H1 (cell line): ENCODE measurements around the gene PXN. TPM values are rescaled to one million over a fixed set of nuclear protein-coding genes. Genes with fewer than 3 reads are reported as not detected.

ENCODE experiments used
- CTCF ChIA-PET: fragments of 300-600 bp; sonication (Branson Sonifier 250); formaldehyde crosslinking; loops from one replicate; lab custom pipeline; 2021; ENCODE audit not compliant: partially characterized antibody; lab: Charles Lee
- POLR2A ChIA-PET: fragments of 300-600 bp; sonication (Branson Sonifier 250); formaldehyde crosslinking; loops from one replicate; lab custom pipeline; 2021; ENCODE audit warnings: inconsistent platforms; ENCODE audit not compliant: partially characterized antibody; lab: Charles Lee
- DNase-seq, 2 experiments: peaks; one replicate each; pipeline versions ENCODE4 v3.0.0 to v3.0.0-alpha.2; 2010 to 2022; ENCODE audit warnings: low spot score in 2 of 2, low read depth in 1 of 2, mixed read lengths in 1 of 2
- FAIRE-seq: peaks from 2 replicates; lab custom pipeline; 2011; peaks lifted over from hg19 to GRCh38; lab: Jason Lieb, UNC
- H2AFZ ChIP-seq: 2 replicates; pipeline ENCODE4 v1.8.1; 2012; ENCODE audit warnings: low read length, inconsistent platforms
- H2AK5ac ChIP-seq: 2 replicates; pipeline ENCODE4 v1.6.1; 2013; ENCODE audit warnings: low read depth, low read length
- H2BK120ac ChIP-seq: replicated peaks from 2 replicates; pipeline ENCODE3; 2013; ENCODE audit warnings: low read depth, low read length, inconsistent platforms
- H2BK12ac ChIP-seq: 2 replicates; pipeline ENCODE4 v1.6.1; 2013; ENCODE audit warnings: low read depth, low read length
- H2BK15ac ChIP-seq: 2 replicates; pipeline ENCODE4 v1.6.1; 2013; ENCODE audit warnings: low read length
- H2BK20ac ChIP-seq: 2 replicates; pipeline ENCODE4 v1.6.1; 2013; ENCODE audit warnings: low read length
- H2BK5ac ChIP-seq: 2 replicates; pipeline ENCODE4 v1.6.1; 2013; ENCODE audit warnings: low read depth, low read length
- H3K14ac ChIP-seq: 2 replicates; pipeline ENCODE4 v1.6.1; 2013; ENCODE audit warnings: inconsistent platforms; ENCODE audit not compliant: insufficient read length
- H3K18ac ChIP-seq: 2 replicates; pipeline ENCODE4 v1.6.1; 2013; ENCODE audit warnings: low read length; ENCODE audit errors: extremely low read depth
- H3K23ac ChIP-seq: 2 replicates; pipeline ENCODE4 v1.6.1; 2013; ENCODE audit warnings: inconsistent platforms; ENCODE audit not compliant: insufficient read length
- H3K23me2 ChIP-seq: 2 replicates; pipeline ENCODE4 v1.6.1; 2013; ENCODE audit warnings: low read depth, low read length
- H3K27ac ChIP-seq: 2 replicates; pipeline ENCODE4 v1.6.1; 2011; ENCODE audit warnings: low read depth, low read length, inconsistent platforms
- H3K27me3 ChIP-seq, 4 experiments: replicated peaks in 1 of 4; 1 replicate in 1 of 4; 2 replicates in 3 of 4; pipeline versions ENCODE4 v1.6.1 to v1.8.1; 2011 to 2013; ENCODE audit warnings: low read length in 3 of 4, mild to moderate bottlenecking in 3 of 4, inconsistent platforms in 2 of 4, mixed read lengths in 2 of 4, moderate library complexity in 1 of 4; ENCODE audit not compliant: control insufficient read depth in 3 of 4, insufficient read depth in 3 of 4; ENCODE audit errors: extremely low read depth in 1 of 4
- H3K36me3 ChIP-seq, 4 experiments: 2 replicates each; pipeline versions ENCODE4 v1.6.1 to v1.8.1; 2011 to 2013; ENCODE audit warnings: mild to moderate bottlenecking in 4 of 4, low read length in 3 of 4, moderate library complexity in 2 of 4, control low read depth in 1 of 4, inconsistent platforms in 1 of 4; ENCODE audit not compliant: insufficient read depth in 4 of 4, control insufficient read depth in 2 of 4
- H3K4ac ChIP-seq: replicated peaks from 2 replicates; pipeline ENCODE3; 2013; ENCODE audit warnings: low read length, low read depth, mixed read lengths, inconsistent platforms; ENCODE audit not compliant: insufficient read length
- H3K4me1 ChIP-seq, 4 experiments: replicated peaks in 1 of 4; 1 replicate in 1 of 4; 2 replicates in 3 of 4; pipeline versions ENCODE4 v1.6.1 to v1.8.1; 2011 to 2013; ENCODE audit warnings: low read length in 3 of 4, inconsistent platforms in 2 of 4, mixed read lengths in 1 of 4; ENCODE audit not compliant: insufficient read depth in 4 of 4, control insufficient read depth in 3 of 4
- H3K4me2 ChIP-seq, 2 experiments: 2 replicates each; pipeline versions ENCODE4 v1.6.1 to v1.8.1; 2011 to 2013; ENCODE audit warnings: low read depth in 2 of 2, low read length in 2 of 2, control low read depth in 1 of 2, inconsistent platforms in 1 of 2, mild to moderate bottlenecking in 1 of 2; ENCODE audit not compliant: insufficient read depth in 1 of 2
- H3K4me3 ChIP-seq, 4 experiments: fragments of 200-600, 300-600 bp in 1 of 4; sonication (generic), shearing (Covaris generic), sonication (Bioruptor Twin) in 1 of 4; 2 replicates each; pipeline versions ENCODE4 v1.5.1 to v1.8.1; 2011 to 2016; ENCODE audit warnings: low read length in 4 of 4, low read depth in 3 of 4, control low read depth in 2 of 4, inconsistent platforms in 2 of 4, mild to moderate bottlenecking in 2 of 4, mixed read lengths in 1 of 4, moderate library complexity in 1 of 4; ENCODE audit not compliant: insufficient read depth in 2 of 4; ENCODE audit errors: extremely low read depth in 1 of 4
- H3K56ac ChIP-seq: replicated peaks from 2 replicates; pipeline ENCODE3; 2013; ENCODE audit warnings: low read depth, mild to moderate bottlenecking, mixed read lengths, low read length, inconsistent platforms; ENCODE audit not compliant: insufficient read length
- H3K79me1 ChIP-seq: 2 replicates; pipeline ENCODE4 v1.6.1; 2013; ENCODE audit warnings: low read depth, low read length, control low read depth
- H3K79me2 ChIP-seq, 2 experiments: 2 replicates each; pipeline versions ENCODE4 v1.6.1 to v1.8.1; 2012 to 2013; ENCODE audit warnings: low read length in 2 of 2, mild to moderate bottlenecking in 2 of 2, inconsistent platforms in 1 of 2; ENCODE audit not compliant: insufficient read depth in 2 of 2, control insufficient read depth in 1 of 2
- H3K9ac ChIP-seq, 4 experiments: replicated peaks in 1 of 4; 1 replicate in 1 of 4; 2 replicates in 3 of 4; pipeline versions ENCODE4 v1.6.1 to v1.8.1; 2011 to 2013; ENCODE audit warnings: low read depth in 3 of 4, low read length in 3 of 4, control low read depth in 2 of 4, mild to moderate bottlenecking in 2 of 4, moderate library complexity in 2 of 4, inconsistent platforms in 1 of 4; ENCODE audit errors: extremely low read depth in 1 of 4
- H3K9me3 ChIP-seq, 2 experiments: 2 replicates each; pipeline versions ENCODE4 v1.6.1 to v1.8.1; 2012 to 2013; ENCODE audit warnings: mild to moderate bottlenecking in 2 of 2, moderate library complexity in 2 of 2, control low read depth in 1 of 2, inconsistent platforms in 1 of 2, low read depth in 1 of 2, low read length in 1 of 2, mixed read lengths in 1 of 2; ENCODE audit not compliant: insufficient read depth in 2 of 2
- H4K20me1 ChIP-seq, 2 experiments: replicated peaks in 1 of 2; 2 replicates each; pipeline versions ENCODE3 to v1.8.1; 2011 to 2013; ENCODE audit warnings: inconsistent platforms in 2 of 2, low read length in 2 of 2, mild to moderate bottlenecking in 1 of 2; ENCODE audit not compliant: insufficient read depth in 2 of 2, control insufficient read depth in 1 of 2
- H4K5ac ChIP-seq: 2 replicates; pipeline ENCODE4 v1.6.1; 2013; ENCODE audit warnings: low read length, low read depth, mixed read lengths, inconsistent platforms; ENCODE audit not compliant: insufficient read length
- H4K8ac ChIP-seq: 2 replicates; pipeline ENCODE4 v1.8.0; 2013; ENCODE audit warnings: mild to moderate bottlenecking, moderate library complexity, low read length, inconsistent platforms; ENCODE audit not compliant: insufficient read depth; ENCODE audit errors: extremely low read depth
- H4K91ac ChIP-seq: replicated peaks from 2 replicates; pipeline ENCODE3; 2013; ENCODE audit warnings: low read length, mixed read lengths, inconsistent platforms; ENCODE audit not compliant: insufficient read length
- CEBPB ChIP-seq: IDR thresholded peaks from 2 replicates; pipeline ENCODE4 v1.6.1; 2012; ENCODE audit warnings: low read depth, low read length
- CREB1 ChIP-seq: IDR thresholded peaks from 2 replicates; pipeline ENCODE4 v1.6.1; 2012; ENCODE audit warnings: inconsistent platforms
- GABPA ChIP-seq: IDR thresholded peaks from 2 replicates; pipeline ENCODE4 v1.6.1; 2011; ENCODE audit warnings: mild to moderate bottlenecking, low read length, moderate library complexity, borderline replicate concordance; ENCODE audit not compliant: insufficient read depth
- GTF2F1 ChIP-seq: IDR thresholded peaks from 2 replicates; pipeline ENCODE4 v1.6.1; 2012; ENCODE audit warnings: low read depth, low read length, improper control_type of control experiment, borderline replicate concordance
- HDAC2 ChIP-seq, 2 experiments: fragments of 300-600 bp in 1 of 2; sonication (generic) in 1 of 2; IDR thresholded peaks; 2 replicates each; pipeline ENCODE4 v1.6.1; 2011 to 2012; ENCODE audit warnings: low read depth in 2 of 2, low read length in 2 of 2, mild to moderate bottlenecking in 2 of 2, moderate library complexity in 2 of 2, borderline replicate concordance in 1 of 2, inconsistent platforms in 1 of 2
- SRF ChIP-seq: IDR thresholded peaks from 2 replicates; pipeline ENCODE4 v1.6.1; 2011; ENCODE audit warnings: mild to moderate bottlenecking, low read depth, low read length, moderate library complexity
- WGBS, 2 experiments: shearing (Covaris generic) in 1 of 2; methylation state at CpG; one replicate each; pipeline versions ENCODE4 v1.1.6 to v1.1.7; 2013 to 2015; ENCODE audit warnings: low lambda C conversion rate in 2 of 2, mixed read lengths in 2 of 2, inconsistent platforms in 1 of 2, low coverage in 1 of 2, missing lambda C conversion rate in 1 of 2; ENCODE audit not compliant: insufficient replicate concordance in 2 of 2, insufficient coverage in 1 of 2, insufficient read length in 1 of 2; ENCODE audit errors: extremely low coverage in 1 of 2, missing lambda C conversion rate in 1 of 2; 5-methylcytosine and 5-hydroxymethylcytosine counted together
- polyA plus RNA-seq, 7 experiments: library from polyadenylated mRNA; depleted of rRNA in 3 of 7; stranded (reverse) in 5 of 7; unstranded in 2 of 7; fragments of >200 nt in 5 of 7; fragments of 200-250 nt in 2 of 7; gene quantifications; 1 replicate in 5 of 7; 2 replicates in 1 of 7; 4 replicates in 1 of 7; pipeline versions ENCODE4 v1.2.1 to v1.2.3, GENCODE V29; 2011 to 2013; ENCODE audit warnings: missing spikeins in 2 of 7, mixed read lengths in 2 of 7
- total RNA-seq: library from RNA; stranded (reverse); fragmentation: NEBNext Ultra II Directional; extraction: Animal tissue kit (Norgen Biotek cat#: 25700); gene quantifications from 2 replicates; pipeline ENCODE4 v1.2.1, GENCODE V29; 2021
- TF ChIP-seq, protein P1 (sequence below): IDR thresholded peaks from 2 replicates; pipeline ENCODE4 v1.6.1; 2011; ENCODE audit warnings: low read depth, mild to moderate bottlenecking, low read length; ENCODE audit not compliant: insufficient read depth
- TF ChIP-seq, protein P2 (sequence below): IDR thresholded peaks from 2 replicates; pipeline ENCODE4 v1.6.1; 2012; ENCODE audit warnings: inconsistent platforms

PXN gene
- total and polyA plus RNA-seq, 2 of the 8 experiments (the other 6 are each of a cell fraction or from before 2014, with no cell fraction given): 51.0 to 105 TPM

GRCh38 chr12:120172053-120172452, 93.5 kb downstream of the PXN start:
- Histone ChIP-seq H3K27me3 (no peaks in the 10 kb centered on the region), H2BK15ac (no peak overlapping the region), H3K4ac (no peak overlapping the region), H2BK20ac (no peak overlapping the region), H2BK12ac (no peak overlapping the region), H3K9me3 (no peaks in the 10 kb centered on the region), H3K79me1 (no peaks in the 10 kb centered on the region; the same call in 1 of the 2 replicates), H3K27ac (no peak overlapping the region), H3K4me2 (no peak overlapping the region), H3K23me2 (no peaks in the 10 kb centered on the region), H3K79me2 (no peaks in the 10 kb centered on the region), H3K23ac (no peak overlapping the region), H3K36me3 (peaks cover 43 to 87% (median 72%) of the 10 kb centered on the region in 4 experiments), H3K4me1 (no peaks in the 10 kb centered on the region), H4K20me1 (peaks cover 0 to 10% of the 10 kb centered on the region in 2 experiments), H4K5ac (no peak overlapping the region), H3K14ac (no peak overlapping the region), H3K9ac (no peak overlapping the region), H2AFZ (no peak overlapping the region), H2AK5ac (no peak overlapping the region), H3K56ac (no peak overlapping the region), H2BK5ac (no peak overlapping the region), H4K8ac (no peak overlapping the region), H3K18ac (no peak overlapping the region), H4K91ac (no peak overlapping the region), H2BK120ac (no peak overlapping the region), H3K4me3 (no peak overlapping the region)
- FAIRE-seq: no peak
- POLR2A ChIA-PET: interaction anchor here (1.4 to 20.9 kb wide), 3 partner anchors 22 to 119 kb away, joined by 4 to 358 read pairs (median 23); partner anchors contain the start of genes GCN1, RNU4-2 and RPLP0
- no peak for DNase-seq
- no peak for TF ChIP-seq GTF2F1
- no peak for TF ChIP-seq HDAC2 (IDR thresholded peaks at IDR 0.05; ENCODE audit: borderline replicate concordance in 1 of 2, low read depth in 2 of 2, low read length in 2 of 2)
- no peak for TF ChIP-seq GABPA
- TF ChIP-seq CREB1: no peak
- no peak for TF ChIP-seq CEBPB
- no peak for TF ChIP-seq SRF
- TF ChIP-seq, protein P1, sequence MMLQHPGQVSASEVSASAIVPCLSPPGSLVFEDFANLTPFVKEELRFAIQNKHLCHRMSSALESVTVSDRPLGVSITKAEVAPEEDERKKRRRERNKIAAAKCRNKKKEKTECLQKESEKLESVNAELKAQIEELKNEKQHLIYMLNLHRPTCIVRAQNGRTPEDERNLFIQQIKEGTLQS: no peak
- TF ChIP-seq, protein P2, sequence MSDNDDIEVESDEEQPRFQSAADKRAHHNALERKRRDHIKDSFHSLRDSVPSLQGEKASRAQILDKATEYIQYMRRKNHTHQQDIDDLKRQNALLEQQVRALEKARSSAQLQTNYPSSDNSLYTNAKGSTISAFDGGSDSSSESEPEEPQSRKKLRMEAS: no peak
- CTCF ChIA-PET: interaction anchor here (0.9 to 2.0 kb wide), 3 partner anchors 10 to 94 kb away, joined by 3 to 5 read pairs (median 3); no protein-coding TSS in a partner anchor
- 89% methylated on average over 3 of the region's 3 CpGs; no CpG with 5 or more reads in 1 of the 2 experiments for WGBS, 2 experiments
